ENCODE results near the gene IKBKE.

DNA sequence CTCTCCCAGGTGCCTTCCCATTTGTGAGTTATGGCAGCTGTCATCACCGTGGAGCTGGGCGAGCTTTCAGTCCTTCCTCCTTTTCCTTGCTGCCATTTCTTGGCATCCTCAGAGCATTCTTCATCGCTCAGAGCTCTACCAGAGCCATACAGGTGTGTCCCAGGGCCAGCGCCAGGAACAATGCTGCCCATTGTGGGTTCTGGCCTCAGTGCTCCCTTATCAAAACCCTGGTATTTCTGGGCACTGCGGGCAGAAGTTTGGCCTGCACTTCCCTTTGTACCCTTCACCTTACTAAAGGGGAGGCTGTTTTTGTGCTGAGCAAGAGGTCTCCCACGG is 65.5 kb downstream of the IKBKE start:
- TF ChIP-seq POLR2AphosphoS5 (IDR thresholded peaks at IDR 0.05; ENCODE audit: insufficient read depth, low read depth, low read length): no peak
- TF ChIP-seq, protein P1, sequence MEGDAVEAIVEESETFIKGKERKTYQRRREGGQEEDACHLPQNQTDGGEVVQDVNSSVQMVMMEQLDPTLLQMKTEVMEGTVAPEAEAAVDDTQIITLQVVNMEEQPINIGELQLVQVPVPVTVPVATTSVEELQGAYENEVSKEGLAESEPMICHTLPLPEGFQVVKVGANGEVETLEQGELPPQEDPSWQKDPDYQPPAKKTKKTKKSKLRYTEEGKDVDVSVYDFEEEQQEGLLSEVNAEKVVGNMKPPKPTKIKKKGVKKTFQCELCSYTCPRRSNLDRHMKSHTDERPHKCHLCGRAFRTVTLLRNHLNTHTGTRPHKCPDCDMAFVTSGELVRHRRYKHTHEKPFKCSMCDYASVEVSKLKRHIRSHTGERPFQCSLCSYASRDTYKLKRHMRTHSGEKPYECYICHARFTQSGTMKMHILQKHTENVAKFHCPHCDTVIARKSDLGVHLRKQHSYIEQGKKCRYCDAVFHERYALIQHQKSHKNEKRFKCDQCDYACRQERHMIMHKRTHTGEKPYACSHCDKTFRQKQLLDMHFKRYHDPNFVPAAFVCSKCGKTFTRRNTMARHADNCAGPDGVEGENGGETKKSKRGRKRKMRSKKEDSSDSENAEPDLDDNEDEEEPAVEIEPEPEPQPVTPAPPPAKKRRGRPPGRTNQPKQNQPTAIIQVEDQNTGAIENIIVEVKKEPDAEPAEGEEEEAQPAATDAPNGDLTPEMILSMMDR (IDR thresholded peaks at IDR 0.05; ENCODE audit: extremely low read depth in 1 of 2, insufficient read depth in 1 of 2, low read depth in 1 of 2, low read length in 2 of 2): no peak
- no peak for TF ChIP-seq EZH2 (IDR thresholded peaks at IDR 0.05; ENCODE audit: borderline replicate concordance, low read depth, low read length, severe bottlenecking)
- TF ChIP-seq GATA2 (IDR thresholded peaks at IDR 0.05; ENCODE audit: insufficient read depth, insufficient read length, low read depth, low read length): no peak
- TF ChIP-seq MYC (IDR thresholded peaks at IDR 0.05; ENCODE audit: low read depth, low read length): no peak
- no peak for TF ChIP-seq POLR2A (IDR thresholded peaks at IDR 0.05; ENCODE audit: low read depth, low read length)
- TF ChIP-seq, protein P2, sequence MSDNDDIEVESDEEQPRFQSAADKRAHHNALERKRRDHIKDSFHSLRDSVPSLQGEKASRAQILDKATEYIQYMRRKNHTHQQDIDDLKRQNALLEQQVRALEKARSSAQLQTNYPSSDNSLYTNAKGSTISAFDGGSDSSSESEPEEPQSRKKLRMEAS (IDR thresholded peaks at IDR 0.05; ENCODE audit: insufficient read depth, insufficient read length): no peak
- no peak for TF ChIP-seq JUN (IDR thresholded peaks at IDR 0.05; ENCODE audit: borderline replicate concordance, insufficient read depth, insufficient read length, low read depth)

Data from endothelial cell of umbilical vein (primary cell).